ENCODE measurements around the gene NINL.

- no peak for TF ChIP-seq CTCF (IDR thresholded peaks at IDR 0.05; ENCODE audit: low read depth, low read length, missing input control)
- TF ChIP-seq TAF1 (conservative IDR thresholded peaks at IDR 0.05): no peak
- no peak for TF ChIP-seq JUND (IDR thresholded peaks at IDR 0.05)
- no peak for TF ChIP-seq NR2F2 (IDR thresholded peaks at IDR 0.05)
- TF ChIP-seq MAX (IDR thresholded peaks at IDR 0.05): no peak
These were observed 14.1 kb downstream of the NINL start for GRCh38 chr20:25571240-25571639.

All from liver (tissue), 3 donors.